Keratinocyte (primary cell): ENCODE data around the gene TMEM14B. TPM values are rescaled to one million over a fixed set of nuclear protein-coding genes. Genes with fewer than 3 reads are reported as not detected.
"Not testable (repeated sequence)": the region's sequence is repeated elsewhere in the genome, so short reads cannot be mapped to it uniquely, and the experiment has no call there.

Source experiments
- DNase-seq: peaks from one replicate; pipeline ENCODE4 v3.0.0-alpha.2; 2011; ENCODE audit warnings: low read depth, missing footprints, low spot score
- FAIRE-seq: peaks from 2 replicates; lab custom pipeline; 2011; peaks lifted over from hg19 to GRCh38; lab: Jason Lieb, UNC
- H2AFZ ChIP-seq: 2 replicates; pipeline ENCODE4 v1.6.0; 2012; ENCODE audit warnings: low read length, control low read depth, inconsistent platforms; ENCODE audit not compliant: control insufficient read depth
- H3K27ac ChIP-seq: 2 replicates; pipeline ENCODE4 v1.5.1; 2011; ENCODE audit warnings: low read length; ENCODE audit not compliant: control insufficient read depth, insufficient read depth
- H3K27me3 ChIP-seq: 3 replicates; pipeline ENCODE4 v1.6.0; 2011; ENCODE audit warnings: low read length; ENCODE audit not compliant: control insufficient read depth, insufficient read depth; ENCODE audit errors: extremely low read depth
- H3K36me3 ChIP-seq, 2 experiments: 2 replicates in 1 of 2; 3 replicates in 1 of 2; pipeline ENCODE4 v1.5.1; 2011; ENCODE audit warnings: low read length in 2 of 2, mild to moderate bottlenecking in 1 of 2; ENCODE audit not compliant: control insufficient read depth in 2 of 2, insufficient read depth in 2 of 2; ENCODE audit errors: extremely low read depth in 1 of 2
- H3K4me1 ChIP-seq: 3 replicates; pipeline ENCODE4 v1.5.1; 2011; ENCODE audit warnings: low read length; ENCODE audit not compliant: control insufficient read depth, insufficient read depth; ENCODE audit errors: extremely low read depth
- H3K4me2 ChIP-seq: 3 replicates; pipeline ENCODE4 v1.6.0; 2011; ENCODE audit warnings: low read depth, low read length; ENCODE audit not compliant: control insufficient read depth, insufficient read depth; ENCODE audit errors: extremely low read depth
- H3K4me3 ChIP-seq, 3 experiments: fragments of 200-600 bp in 1 of 3; sonication (generic) in 1 of 3; 2 replicates in 2 of 3; 3 replicates in 1 of 3; pipeline ENCODE4 v1.5.1; 2011 to 2016; ENCODE audit warnings: low read length in 3 of 3, mild to moderate bottlenecking in 3 of 3, control low read depth in 2 of 3, inconsistent platforms in 1 of 3, low read depth in 1 of 3, mixed read lengths in 1 of 3, mixed run types in 1 of 3, moderate library complexity in 1 of 3; ENCODE audit not compliant: control insufficient read depth in 2 of 3, insufficient read depth in 2 of 3; ENCODE audit errors: extremely low read depth in 1 of 3
- H3K79me2 ChIP-seq: 2 replicates; pipeline ENCODE4 v1.6.0; 2012; ENCODE audit warnings: low read length; ENCODE audit not compliant: control insufficient read depth, insufficient read depth
- H3K9ac ChIP-seq: 3 replicates; pipeline ENCODE4 v1.6.0; 2011; ENCODE audit warnings: low read length; ENCODE audit not compliant: control insufficient read depth, insufficient read depth; ENCODE audit errors: extremely low read depth
- H3K9me1 ChIP-seq: 3 replicates; pipeline ENCODE4 v1.6.0; 2011; ENCODE audit warnings: low read length; ENCODE audit not compliant: control insufficient read depth, insufficient read depth; ENCODE audit errors: extremely low read depth
- H3K9me3 ChIP-seq: 2 replicates; pipeline ENCODE4 v1.5.1; 2012; ENCODE audit warnings: low read depth, low read length; ENCODE audit not compliant: control insufficient read depth
- H4K20me1 ChIP-seq: 3 replicates; pipeline ENCODE4 v1.6.0; 2011; ENCODE audit warnings: low read length; ENCODE audit not compliant: control insufficient read depth, insufficient read depth; ENCODE audit errors: extremely low read depth
- CTCF ChIP-seq, 3 experiments: IDR thresholded peaks in 1 of 3; conservative IDR thresholded peaks in 1 of 3; optimal IDR thresholded peaks in 1 of 3; 2 replicates in 2 of 3; 3 replicates in 1 of 3; pipeline versions ENCODE3 to v1.5.1; 2011; ENCODE audit warnings: low read length in 3 of 3, mild to moderate bottlenecking in 3 of 3, moderate library complexity in 2 of 3, control low read depth in 1 of 3, inconsistent platforms in 1 of 3; ENCODE audit not compliant: insufficient read depth in 2 of 3; ENCODE audit errors: extremely low read depth in 1 of 3
- EZH2 ChIP-seq: IDR thresholded peaks from one replicate; pipeline ENCODE4 v1.6.1; 2012; ENCODE audit warnings: inconsistent platforms, mild to moderate bottlenecking, low read length, moderate library complexity
- dilution Hi-C: fragments of 300-500 bp; cut with MboI; formaldehyde crosslinking; loops from one replicate; pipeline ENCODE4 v1.7.0; 2020; ENCODE audit warnings: low sequenced_read_pairs; ENCODE audit not compliant: extremely low pct_ligation_motif_present
- polyA plus RNA-seq, 5 experiments: library from polyadenylated mRNA; depleted of rRNA in 3 of 5; stranded (reverse) in 3 of 5; stranded (forward) in 1 of 5; unstranded in 1 of 5; fragments of >200 nt; gene quantifications; 1 replicate in 1 of 5; 2 replicates in 3 of 5; 3 replicates in 1 of 5; pipeline versions ENCODE4 v1.2.1 to v1.2.3, GENCODE V29; 2011 to 2012; ENCODE audit warnings: missing spikeins in 2 of 5, low read depth in 1 of 5, low replicate concordance in 1 of 5

The TMEM14B gene
- polyA plus RNA-seq, 1 donor (not counting 4 experiments of a cell fraction or from before 2014, with no cell fraction given): 157 TPM

- peak overlapping the region; percentile 32 for H3K4me2 ChIP-seq
- H3K27ac ChIP-seq: no peak overlapping the region
- H2AFZ ChIP-seq: peak overlapping the region; percentile 23
- no peak for DNase-seq
- H3K79me2 ChIP-seq: peaks cover 24% of the 10 kb centered on the region
- H4K20me1 ChIP-seq: no peaks in the 10 kb centered on the region
- H3K27me3 ChIP-seq: no peaks in the 10 kb centered on the region
- dilution Hi-C loops: no loop called here
- peak overlapping the region; percentile 14 to 51 (median 45) for H3K4me3 ChIP-seq
- H3K9me1 ChIP-seq: no peaks in the 10 kb centered on the region
- peak overlapping the region; percentile 58 for H3K9ac ChIP-seq
- H3K9me3 ChIP-seq: peaks cover 5% of the 10 kb centered on the region
- no peak for TF ChIP-seq CTCF (optimal IDR thresholded peaks at IDR 0.05 in 1 of 3, IDR thresholded peaks at IDR 0.05 in 1 of 3, conservative IDR thresholded peaks at IDR 0.05 in 1 of 3; ENCODE audit: extremely low read depth in 1 of 3, insufficient read depth in 2 of 3, low read length in 3 of 3)
- no peak for TF ChIP-seq EZH2
- H3K4me1 ChIP-seq: peaks cover 17% of the 10 kb centered on the region
- no peak for FAIRE-seq
- peaks cover 5 to 7% of the 10 kb centered on the region in 2 experiments for H3K36me3 ChIP-seq
These were observed 27.2 kb upstream of the TMEM14B start for GRCh38 chr6:10720265-10720959.

- Histone ChIP-seq H3K4me2 (peak overlapping the region; percentile 75), H3K9ac (peak overlapping the region; percentile 58), H3K36me3 (peaks cover 11 to 14% of the 10 kb centered on the region in 2 experiments), H3K4me1 (peaks cover 17% of the 10 kb centered on the region), H3K79me2 (peaks cover 32% of the 10 kb centered on the region), H3K4me3 (peak overlapping the region in 2 of 3 experiments; percentile 45 to 51)
- H2AFZ ChIP-seq, DNase-seq, H3K9me1 ChIP-seq, dilution Hi-C loops, H3K9me3 ChIP-seq, H3K27me3 ChIP-seq, H3K27ac ChIP-seq, FAIRE-seq, H4K20me1 ChIP-seq: not testable (repeated sequence)
These were observed 26.4 kb upstream of the TMEM14B start for GRCh38 chr6:10720960-10721849.
